Measurements from ENCODE around the gene FUCA1. TPM values are rescaled to one million over a fixed set of nuclear protein-coding genes. Genes with fewer than 3 reads are reported as not detected.

Gene FUCA1
- total and polyA plus RNA-seq, 2 of the 8 experiments (the other 6 are each of a cell fraction or from before 2014, with no cell fraction given), result 5.9 to 6.4 TPM

DNA sequence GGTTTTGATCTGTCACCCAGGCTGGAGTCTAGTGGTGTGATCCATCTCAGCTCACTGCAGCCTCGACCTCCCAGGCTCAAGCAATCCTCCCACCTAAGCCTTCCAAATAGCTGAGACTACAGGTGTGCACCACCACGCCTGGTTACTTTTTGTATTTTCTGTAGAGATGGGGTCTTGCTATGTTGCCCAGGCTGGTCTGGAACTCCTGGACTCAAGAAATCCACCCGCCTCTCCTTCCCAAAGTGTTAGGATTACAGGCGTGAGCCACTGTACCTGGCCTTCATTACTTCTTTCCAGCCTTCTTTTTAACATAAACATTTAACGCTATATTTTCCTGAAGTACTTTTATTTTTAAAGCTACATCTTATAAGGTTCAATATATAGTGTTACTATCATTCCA, 24.4 kb downstream of the FUCA1 start:
- H3K27ac ChIP-seq (ENCODE audit: low read depth, low read length), result no peak overlapping the region
- H4K91ac ChIP-seq (replicated peaks; ENCODE audit: insufficient read length, low read length), result no peak overlapping the region
- no peaks in the 10 kb centered on the region for H4K20me1 ChIP-seq (replicated peaks in 1 of 2; ENCODE audit: control insufficient read depth in 1 of 2, insufficient read depth in 2 of 2, low read length in 2 of 2)
- H2BK5ac ChIP-seq (ENCODE audit: low read depth, low read length), result no peak overlapping the region
- ChIA-PET POLR2A (ENCODE audit: partially characterized antibody) (interaction anchor here (0.9 kb wide), 1 partner anchor 38 kb away, joined by 3 read pairs; no protein-coding TSS in a partner anchor), CTCF (ENCODE audit: partially characterized antibody) (interaction anchor here (0.6 to 2.3 kb wide), 3 partner anchors 11 to 74 kb away, joined by 4 to 11 read pairs (median 4); no protein-coding TSS in a partner anchor)
- H3K36me3 ChIP-seq (ENCODE audit: control insufficient read depth in 2 of 4, insufficient read depth in 4 of 4, low read length in 3 of 4), result peaks cover 0 to 2% (median 0%) of the 10 kb centered on the region in 4 experiments; a peak in 2 of 8 replicates
- H4K5ac ChIP-seq (ENCODE audit: insufficient read length, low read depth, low read length), result no peak overlapping the region
- WGBS, 2 experiments (ENCODE audit: extremely low coverage in 1 of 2, insufficient coverage in 1 of 2, insufficient read length in 1 of 2, insufficient replicate concordance in 2 of 2, low coverage in 1 of 2, low lambda C conversion rate in 2 of 2, missing lambda C conversion rate in 1 of 2), result 93% methylated on average over 5 of the region's 5 CpGs; no CpG with 5 or more reads in 1 of the 2 experiments
- H3K9ac ChIP-seq (replicated peaks in 1 of 4; ENCODE audit: extremely low read depth in 1 of 4, low read depth in 3 of 4, low read length in 3 of 4), result no peak overlapping the region
- no peaks in the 10 kb centered on the region for H3K4me1 ChIP-seq (replicated peaks in 1 of 4; ENCODE audit: control insufficient read depth in 3 of 4, insufficient read depth in 4 of 4, low read length in 3 of 4)
- H2AK5ac ChIP-seq (ENCODE audit: low read depth, low read length), result no peak overlapping the region
- no peaks in the 10 kb centered on the region for H3K79me2 ChIP-seq (ENCODE audit: control insufficient read depth in 1 of 2, insufficient read depth in 2 of 2, low read length in 2 of 2)
- no peak overlapping the region for H3K4me3 ChIP-seq (ENCODE audit: extremely low read depth in 1 of 4, insufficient read depth in 2 of 4, low read depth in 3 of 4, low read length in 4 of 4)
- no peak overlapping the region for H3K14ac ChIP-seq (ENCODE audit: insufficient read length)
- no peak overlapping the region for H3K23ac ChIP-seq (ENCODE audit: insufficient read length)
- no peak overlapping the region for H3K56ac ChIP-seq (replicated peaks; ENCODE audit: insufficient read length, low read depth, low read length)
- H2BK12ac ChIP-seq (ENCODE audit: low read depth, low read length), result no peak overlapping the region
- no peak overlapping the region for H2BK120ac ChIP-seq (replicated peaks; ENCODE audit: low read depth, low read length)
- H2AFZ ChIP-seq (ENCODE audit: low read length), result no peak overlapping the region
- no peaks in the 10 kb centered on the region for H3K23me2 ChIP-seq (ENCODE audit: low read depth, low read length)
- no peak overlapping the region for H2BK15ac ChIP-seq (ENCODE audit: low read length)
- no peak overlapping the region for H3K4ac ChIP-seq (replicated peaks; ENCODE audit: insufficient read length, low read depth, low read length)
- H4K8ac ChIP-seq (ENCODE audit: extremely low read depth, insufficient read depth, low read length), result no peak overlapping the region
- no peak overlapping the region for H3K4me2 ChIP-seq (ENCODE audit: insufficient read depth in 1 of 2, low read depth in 2 of 2, low read length in 2 of 2)
- H3K27me3 ChIP-seq (replicated peaks in 1 of 4; ENCODE audit: control insufficient read depth in 3 of 4, extremely low read depth in 1 of 4, insufficient read depth in 3 of 4, low read length in 3 of 4), result no peaks in the 10 kb centered on the region; a peak in 2 of 7 replicates
- no peak overlapping the region for H2BK20ac ChIP-seq (ENCODE audit: low read length)
- H3K18ac ChIP-seq (ENCODE audit: extremely low read depth, low read length), result no peak overlapping the region
- FAIRE-seq, result no peak
- H3K79me1 ChIP-seq (ENCODE audit: low read depth, low read length), result no peaks in the 10 kb centered on the region
- DNase-seq (ENCODE audit: low read depth in 1 of 2, low spot score in 2 of 2), result no peak
- no peaks in the 10 kb centered on the region for H3K9me3 ChIP-seq (ENCODE audit: insufficient read depth in 2 of 2, low read depth in 1 of 2, low read length in 1 of 2)
- no peak for TF ChIP-seq POLR2AphosphoS5 (IDR thresholded peaks at IDR 0.05; ENCODE audit: low read depth, low read length)
- no peak for TF ChIP-seq RAD21 (IDR thresholded peaks at IDR 0.05 in 1 of 2, conservative IDR thresholded peaks at IDR 0.05 in 1 of 2; ENCODE audit: low read depth in 2 of 2, low read length in 2 of 2)
- TF ChIP-seq SIRT6 (IDR thresholded peaks at IDR 0.05; ENCODE audit: low read length), result no peak
- no peak for TF ChIP-seq HDAC6 (IDR thresholded peaks at IDR 0.05; ENCODE audit: low read depth, low read length)

Measured in H1 (cell line).